Peyer's patch (tissue), 4 donors: ENCODE measurements around the gene GPC5.

Experiments
- POLR2A ChIP-seq, 2 donors: fragments of 450-650 bp; IDR thresholded peaks; one replicate each; pipeline ENCODE4 v1.5.1; 2017; ENCODE audit warnings: antibody characterized with exemption in 2 of 2, mild to moderate bottlenecking in 2 of 2, moderate library complexity in 2 of 2
- TF ChIP-seq, protein P1 (sequence below), 6 experiments: fragments of 450-650 bp in 4 of 6; fragments of 200-600 bp in 2 of 6; sonication (generic) in 1 of 6; IDR thresholded peaks; one replicate each; pipeline ENCODE4 v1.5.1; 2017 to 2019; ENCODE audit warnings: antibody characterized with exemption in 6 of 6, mild to moderate bottlenecking in 3 of 6, moderate library complexity in 1 of 6

GRCh38 chr13:92377396-92377795 lies 979.0 kb downstream of the GPC5 start:
- TF ChIP-seq, protein P1, sequence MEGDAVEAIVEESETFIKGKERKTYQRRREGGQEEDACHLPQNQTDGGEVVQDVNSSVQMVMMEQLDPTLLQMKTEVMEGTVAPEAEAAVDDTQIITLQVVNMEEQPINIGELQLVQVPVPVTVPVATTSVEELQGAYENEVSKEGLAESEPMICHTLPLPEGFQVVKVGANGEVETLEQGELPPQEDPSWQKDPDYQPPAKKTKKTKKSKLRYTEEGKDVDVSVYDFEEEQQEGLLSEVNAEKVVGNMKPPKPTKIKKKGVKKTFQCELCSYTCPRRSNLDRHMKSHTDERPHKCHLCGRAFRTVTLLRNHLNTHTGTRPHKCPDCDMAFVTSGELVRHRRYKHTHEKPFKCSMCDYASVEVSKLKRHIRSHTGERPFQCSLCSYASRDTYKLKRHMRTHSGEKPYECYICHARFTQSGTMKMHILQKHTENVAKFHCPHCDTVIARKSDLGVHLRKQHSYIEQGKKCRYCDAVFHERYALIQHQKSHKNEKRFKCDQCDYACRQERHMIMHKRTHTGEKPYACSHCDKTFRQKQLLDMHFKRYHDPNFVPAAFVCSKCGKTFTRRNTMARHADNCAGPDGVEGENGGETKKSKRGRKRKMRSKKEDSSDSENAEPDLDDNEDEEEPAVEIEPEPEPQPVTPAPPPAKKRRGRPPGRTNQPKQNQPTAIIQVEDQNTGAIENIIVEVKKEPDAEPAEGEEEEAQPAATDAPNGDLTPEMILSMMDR (IDR thresholded peaks at IDR 0.05): no peak
- no peak for TF ChIP-seq POLR2A (IDR thresholded peaks at IDR 0.05)
